NCI-H82 (cell line): Measurements from ENCODE around the gene TEAD4.

Experiments
- DNase-seq: peaks from one replicate; lab custom pipeline; 2025; lab: John Stamatoyannopoulos, UW

Gene TEAD4

DNA sequence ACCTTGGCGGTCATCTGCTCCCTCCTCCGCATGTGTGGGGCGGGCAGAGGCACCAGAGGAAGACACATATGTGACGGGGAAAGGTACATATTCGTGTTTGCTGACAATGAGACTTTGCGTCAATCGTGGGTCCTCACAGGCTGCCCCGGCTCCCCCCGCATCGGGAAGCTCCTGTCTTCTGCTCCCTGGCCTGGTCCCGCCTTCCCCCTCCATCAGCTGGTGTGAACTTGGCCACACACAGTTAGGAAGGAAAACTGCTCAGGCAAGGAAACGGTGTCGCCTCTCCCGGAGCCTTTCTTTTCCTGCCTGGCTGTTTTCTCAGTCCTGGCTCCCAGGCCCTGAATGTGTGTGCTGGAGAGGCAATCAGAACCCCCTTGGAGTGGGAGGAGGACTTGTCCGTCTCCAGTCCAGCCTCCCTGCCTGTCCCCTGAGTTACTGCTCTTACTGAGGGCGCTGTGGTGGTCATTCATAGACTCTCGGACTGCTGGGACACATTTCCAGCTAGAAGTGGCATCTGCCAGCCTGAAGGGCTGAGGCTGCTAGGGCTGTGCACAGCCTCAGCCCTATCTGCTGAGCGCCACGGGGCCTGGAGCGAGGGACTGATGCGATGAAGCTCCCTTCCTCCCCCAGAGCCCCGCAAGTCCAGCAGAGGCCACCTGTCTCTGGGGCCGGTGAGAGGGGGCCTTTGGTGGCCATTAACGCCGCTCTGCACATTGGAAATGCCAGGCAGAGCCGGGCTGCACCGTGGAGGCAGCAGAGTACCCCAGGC, 73.8 kb downstream of the TEAD4 start:
- DNase-seq = no peak

DNA sequence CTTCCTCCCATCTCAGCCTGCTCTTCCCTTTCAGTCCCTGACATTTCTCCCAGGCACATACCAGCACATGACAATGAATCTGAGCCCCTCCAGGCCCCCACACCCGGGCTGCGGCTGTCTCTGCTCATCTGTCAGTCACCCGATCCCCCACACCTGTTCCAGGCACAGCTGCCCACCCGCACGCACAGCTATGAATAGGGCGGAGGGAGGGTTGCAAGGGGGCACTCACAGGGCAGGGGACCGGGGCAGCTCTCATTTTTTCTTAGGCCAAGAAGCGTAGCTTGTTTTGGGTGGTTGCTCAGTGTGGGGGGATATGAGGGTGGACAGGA, 74.3 kb downstream of the TEAD4 start:
- DNase-seq = peak; percentile 47

DNA sequence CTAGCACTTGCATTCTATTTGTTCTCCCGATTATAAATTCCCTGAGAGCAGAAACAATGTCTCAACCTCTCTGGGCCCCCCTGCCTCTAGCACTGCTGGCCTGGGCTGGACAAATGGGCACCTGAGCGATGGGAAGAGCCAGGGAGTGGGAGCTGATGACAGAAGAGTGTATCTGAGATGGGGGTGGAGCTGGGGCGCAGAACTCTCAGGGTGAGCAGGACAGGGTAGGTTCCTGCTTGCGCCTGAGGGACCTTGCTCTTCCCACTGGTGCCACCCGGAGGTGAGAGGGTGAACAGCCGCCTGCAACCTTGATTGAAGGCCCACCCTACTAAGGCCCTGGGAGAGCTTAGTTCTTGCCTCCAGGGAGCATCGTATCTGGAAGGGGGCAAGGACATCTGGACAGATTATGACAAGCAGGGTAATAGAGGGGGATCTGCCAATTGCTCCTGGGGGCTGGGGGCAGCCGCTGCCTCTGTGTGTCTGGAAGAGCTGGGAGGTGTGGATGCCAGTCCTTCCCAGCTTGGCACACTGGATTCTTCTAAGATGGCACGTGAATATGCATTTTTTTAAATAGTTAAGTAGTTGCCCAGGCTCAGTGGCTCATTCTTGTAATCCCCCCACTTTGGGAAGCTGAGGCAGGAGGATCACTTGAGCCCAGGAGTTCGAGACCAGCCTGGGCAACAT, 75.0 kb downstream of the TEAD4 start:
- DNase-seq = peak; percentile 92

DNA sequence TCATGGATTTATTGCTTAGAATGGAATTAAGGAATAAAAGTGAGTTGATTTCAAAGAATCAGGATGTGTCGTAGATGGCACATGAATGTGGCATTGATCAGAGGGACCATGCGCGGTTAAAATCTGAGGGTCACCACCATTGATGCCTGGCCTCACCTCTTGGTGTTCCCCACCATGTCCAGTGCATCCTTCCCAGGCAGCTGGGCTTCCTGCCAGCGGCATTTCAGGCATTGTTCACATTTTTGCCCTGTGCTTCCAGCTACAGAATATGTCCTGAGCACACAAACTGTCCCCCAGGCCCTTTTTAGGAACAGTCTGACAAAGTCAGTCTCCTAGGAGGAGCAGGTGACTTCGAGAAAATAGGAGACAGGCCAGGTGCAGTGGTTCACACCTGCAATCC, 76.0 kb downstream of the TEAD4 start:
- DNase-seq = no peak

DNA sequence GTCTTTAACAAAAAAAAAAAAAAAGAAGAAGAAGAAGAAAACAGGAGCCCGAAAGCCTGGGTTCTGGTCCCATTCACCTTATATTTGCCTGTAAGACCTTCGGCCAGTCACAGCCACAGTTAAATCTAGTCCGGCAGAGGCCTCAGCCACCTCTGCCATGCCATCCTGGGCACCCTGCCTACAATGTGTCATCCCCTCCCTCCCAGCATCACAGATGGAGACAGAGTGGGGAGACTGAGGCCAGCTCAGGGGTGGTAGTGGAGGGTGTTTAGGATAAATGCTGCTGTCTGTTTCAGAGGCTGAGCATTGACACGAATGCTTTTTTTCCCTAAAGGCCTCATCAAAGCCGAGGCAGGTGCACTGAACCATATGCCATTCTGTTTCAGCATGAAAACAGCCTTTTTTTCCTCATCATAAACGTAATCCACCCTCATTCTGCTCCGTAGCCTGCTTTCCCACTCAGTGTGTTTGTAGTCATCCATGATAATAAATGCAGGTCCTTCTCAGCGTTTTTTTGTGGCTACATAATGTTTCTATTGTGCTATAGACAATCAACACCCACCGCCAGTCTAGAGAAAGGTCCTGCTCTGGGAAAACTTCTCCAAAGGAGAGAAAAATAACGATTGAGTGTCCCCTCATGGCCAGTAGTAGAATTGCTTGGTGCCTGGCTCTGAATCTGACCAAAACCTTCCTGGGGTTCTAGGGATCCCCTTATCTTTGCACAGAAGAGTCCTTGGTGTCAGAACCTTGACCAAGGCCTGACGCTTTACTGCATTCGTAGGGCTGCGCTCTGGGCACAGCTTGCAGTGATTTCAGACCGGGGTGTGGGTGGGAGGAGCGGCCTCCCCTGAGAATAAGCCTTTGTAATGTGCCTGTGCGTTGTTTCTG, 76.9 kb downstream of the TEAD4 start:
- DNase-seq = peak; percentile 25

DNA sequence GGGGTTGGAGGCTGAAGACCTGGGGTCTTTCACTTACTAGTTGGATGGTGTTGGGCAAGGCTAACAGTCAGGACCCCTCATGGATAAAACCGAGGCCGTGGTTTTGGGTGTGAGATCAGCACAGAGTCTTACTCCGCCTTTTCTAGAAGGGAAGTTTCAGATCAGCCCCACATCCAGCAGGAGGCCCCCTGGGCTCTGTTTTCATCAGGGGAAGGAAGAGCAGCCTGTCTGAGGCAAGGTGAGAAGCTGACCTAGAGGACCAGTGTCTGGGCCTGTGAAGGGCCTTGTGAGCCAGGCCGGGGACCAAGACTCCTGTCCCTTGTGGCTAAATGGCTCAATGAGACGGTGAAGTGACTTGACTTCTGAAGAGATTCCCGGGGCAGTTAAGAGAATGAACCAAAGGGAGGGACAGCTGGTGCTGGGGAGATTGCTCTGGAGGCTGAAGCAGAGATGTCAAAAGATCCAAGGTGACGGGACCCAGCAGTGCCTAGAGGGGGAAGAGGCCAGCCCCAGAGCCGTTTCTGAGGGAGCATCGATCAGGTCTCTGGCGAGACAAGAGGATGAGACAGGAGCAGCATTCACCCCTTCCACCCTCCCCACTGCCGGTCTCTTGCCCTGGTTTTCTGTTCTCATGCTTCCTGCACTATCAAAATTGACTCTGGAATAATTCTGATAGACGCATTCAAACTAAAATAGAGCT, 77.9 kb downstream of the TEAD4 start:
- DNase-seq = no peak

DNA sequence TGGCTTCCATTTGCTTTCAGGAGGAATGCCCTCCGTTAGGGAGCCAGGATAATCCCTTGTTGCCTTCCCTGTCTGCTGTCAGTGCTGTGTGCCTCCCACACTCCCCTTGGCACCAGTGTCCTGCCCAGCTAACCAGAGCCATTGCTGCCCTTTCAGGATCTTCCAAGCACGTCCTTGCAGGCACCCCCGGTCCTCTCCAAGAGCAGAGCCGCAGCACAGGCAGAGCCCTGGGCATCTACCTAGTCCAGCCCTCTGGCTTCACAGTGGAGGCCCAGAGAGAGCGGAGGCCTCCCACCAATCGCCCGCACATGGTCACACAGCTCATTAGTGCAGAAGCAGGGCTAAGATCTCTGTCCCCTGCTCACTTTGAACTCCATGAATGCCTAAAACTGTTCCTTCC, 79.0 kb downstream of the TEAD4 start:
- DNase-seq = no peak

DNA sequence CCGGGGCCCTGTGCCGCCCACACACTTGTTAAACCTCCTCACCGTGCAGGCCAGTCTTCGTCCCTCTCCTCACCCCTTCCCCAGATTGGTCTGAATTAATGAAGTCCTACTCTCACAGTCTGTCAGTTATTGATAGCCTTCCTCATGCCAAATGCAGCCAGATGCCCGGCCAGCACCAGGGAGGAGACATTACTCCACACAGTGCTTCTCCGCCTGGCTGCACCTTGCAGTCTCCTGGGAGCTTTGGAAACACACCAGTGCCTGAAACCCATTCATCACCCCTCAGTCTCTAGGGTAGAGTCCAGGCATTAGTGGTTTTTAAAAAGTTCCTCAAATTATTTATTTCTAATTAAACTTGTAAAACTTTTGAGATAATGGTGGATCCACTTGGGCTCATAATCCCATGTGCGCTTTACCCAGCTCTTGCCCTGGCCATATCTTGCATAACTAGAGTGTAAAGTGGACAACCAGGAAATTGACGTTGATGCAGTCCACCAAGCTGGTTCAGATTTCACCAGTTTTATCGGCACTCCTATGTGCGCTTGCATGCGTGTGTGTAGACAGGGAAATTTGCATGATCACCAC, 79.8 kb downstream of the TEAD4 start:
- no peak for DNase-seq

DNA sequence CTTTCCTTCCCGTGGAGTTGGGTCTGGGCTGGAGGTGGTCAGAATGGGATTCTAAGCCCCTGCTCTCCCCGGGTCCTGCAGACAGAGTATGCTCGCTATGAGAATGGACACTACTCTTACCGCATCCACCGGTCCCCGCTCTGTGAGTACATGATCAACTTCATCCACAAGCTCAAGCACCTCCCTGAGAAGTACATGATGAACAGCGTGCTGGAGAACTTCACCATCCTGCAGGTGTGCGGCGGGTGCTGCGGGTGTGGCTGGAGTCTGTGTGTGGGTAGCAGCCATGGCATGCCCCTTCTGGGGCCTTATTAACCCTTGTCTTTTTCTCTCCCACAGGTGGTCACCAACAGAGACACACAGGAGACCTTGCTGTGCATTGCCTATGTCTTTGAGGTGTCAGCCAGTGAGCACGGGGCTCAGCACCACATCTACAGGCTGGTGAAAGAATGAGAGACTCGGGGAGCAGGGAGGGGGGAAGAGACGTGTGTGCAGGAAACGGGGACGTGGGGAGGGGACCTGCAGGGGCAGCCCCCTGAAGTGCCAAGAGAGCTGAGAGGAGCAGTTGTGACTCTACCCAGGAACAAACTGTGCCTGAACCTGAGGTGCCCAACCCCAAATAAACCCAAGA, 80.9 kb downstream of the TEAD4 start:
- DNase-seq = no peak

DNA sequence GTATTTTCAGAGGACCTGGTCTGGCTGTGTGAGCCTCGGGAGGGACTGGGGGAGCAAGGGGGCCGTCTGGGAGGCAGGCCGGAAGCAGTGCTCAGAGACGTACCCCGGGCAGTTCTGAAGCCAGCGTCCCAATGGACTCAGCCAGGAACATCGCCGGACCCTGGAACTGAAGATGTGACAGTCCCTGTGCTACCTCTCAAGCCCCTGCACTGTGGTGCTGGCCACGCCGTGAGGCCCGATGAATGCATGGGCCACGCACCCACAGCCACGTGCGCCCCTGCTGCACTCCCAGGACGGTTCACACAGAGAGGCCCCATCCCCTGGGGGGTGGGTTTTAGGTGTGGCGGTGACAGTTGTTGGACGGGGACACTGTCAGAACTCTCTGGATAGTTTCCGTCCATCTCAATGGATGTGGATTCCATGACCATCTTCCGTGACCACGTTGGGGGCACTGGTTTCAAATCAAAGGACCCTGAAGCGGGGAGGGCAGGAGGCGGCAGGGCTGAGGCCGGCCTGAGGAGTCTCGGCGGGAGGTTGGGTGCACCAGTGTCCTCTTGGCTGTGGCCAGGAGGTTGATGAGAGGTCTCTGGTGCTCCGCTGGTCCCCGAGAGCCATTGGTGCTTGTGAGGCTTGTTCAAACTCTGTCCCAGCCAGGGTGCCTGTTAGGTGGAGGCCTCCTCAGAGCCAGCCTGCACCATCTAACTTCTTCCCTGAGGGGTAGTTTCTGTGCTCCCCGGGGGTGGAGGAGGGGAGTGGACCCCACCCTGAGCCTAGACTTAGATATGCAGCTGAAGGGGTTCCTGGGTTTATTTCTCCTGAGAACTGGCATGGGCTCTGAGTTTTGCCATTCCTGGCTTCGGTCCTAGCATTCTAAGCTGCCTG, 81.7 kb downstream of the TEAD4 start:
- no peak for DNase-seq

DNA sequence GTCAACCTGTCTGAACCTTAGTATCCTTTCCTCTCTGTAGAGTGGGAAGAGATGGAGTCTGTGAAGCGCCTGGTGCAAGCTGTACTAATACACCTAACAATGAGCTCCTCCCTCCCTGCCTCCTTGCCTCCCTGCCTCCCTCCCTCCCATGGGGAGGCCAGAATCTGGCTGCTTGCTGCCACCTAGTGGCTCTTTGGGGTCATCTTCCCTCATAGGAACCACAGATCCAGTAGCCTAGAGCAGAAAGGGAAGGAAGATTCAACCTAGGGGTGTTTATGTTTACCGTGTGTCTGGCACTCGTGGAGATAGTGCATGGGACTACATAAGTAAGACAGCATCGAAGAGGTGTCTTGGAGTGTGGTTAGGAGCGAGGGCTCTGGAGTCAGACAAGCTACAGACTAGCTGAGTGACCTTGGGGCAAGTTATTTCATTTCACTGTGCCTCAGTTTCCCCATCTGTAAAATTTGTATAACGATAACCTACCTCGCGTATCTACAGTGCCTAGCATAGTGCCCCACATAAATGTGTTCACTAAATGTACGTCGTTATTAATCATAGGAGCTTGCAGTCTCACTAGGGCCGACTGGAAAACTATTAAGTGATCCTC, 82.5 kb downstream of the TEAD4 start:
- DNase-seq = peak; percentile 94

DNA sequence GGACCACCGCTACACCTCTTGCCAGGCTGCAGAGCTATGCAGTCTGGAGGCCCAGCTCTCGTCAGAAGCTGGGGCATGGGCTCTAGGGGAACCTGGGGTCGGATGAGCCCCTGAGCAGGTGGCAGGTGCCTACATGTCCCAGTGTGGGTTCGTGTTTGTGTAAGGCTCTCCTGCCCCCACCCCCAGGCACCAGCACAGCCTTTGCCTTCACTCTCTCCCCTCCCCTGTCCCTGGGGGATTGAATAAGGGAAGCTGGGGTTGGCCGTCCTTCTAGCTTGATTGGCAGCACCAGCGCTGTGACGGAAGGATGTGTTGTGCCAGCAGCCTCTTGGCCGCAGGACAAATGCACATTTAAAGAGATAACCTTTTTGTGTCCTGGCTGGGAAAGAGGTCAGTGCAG, 83.2 kb downstream of the TEAD4 start:
- DNase-seq = peak; percentile 42

DNA sequence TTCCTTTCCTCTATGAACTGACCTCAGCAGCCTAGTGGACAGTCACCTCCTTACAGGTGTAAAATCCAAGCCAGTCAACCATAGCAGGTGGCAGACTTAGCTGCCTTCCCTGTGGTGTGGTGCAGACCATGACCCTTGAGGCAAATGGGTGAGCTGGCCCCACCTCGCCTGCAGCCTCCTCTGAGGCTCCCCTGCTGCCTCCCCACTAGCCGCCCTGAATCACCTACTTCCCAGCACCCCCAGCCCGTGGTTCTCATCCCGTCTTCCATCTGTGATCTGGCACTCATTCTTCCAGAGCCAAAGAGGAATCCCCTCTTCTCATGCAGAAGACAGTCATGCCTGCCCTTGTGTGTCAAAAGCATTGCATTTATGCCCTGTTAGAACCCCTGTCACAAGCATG, 83.6 kb downstream of the TEAD4 start:
- DNase-seq = no peak

DNA sequence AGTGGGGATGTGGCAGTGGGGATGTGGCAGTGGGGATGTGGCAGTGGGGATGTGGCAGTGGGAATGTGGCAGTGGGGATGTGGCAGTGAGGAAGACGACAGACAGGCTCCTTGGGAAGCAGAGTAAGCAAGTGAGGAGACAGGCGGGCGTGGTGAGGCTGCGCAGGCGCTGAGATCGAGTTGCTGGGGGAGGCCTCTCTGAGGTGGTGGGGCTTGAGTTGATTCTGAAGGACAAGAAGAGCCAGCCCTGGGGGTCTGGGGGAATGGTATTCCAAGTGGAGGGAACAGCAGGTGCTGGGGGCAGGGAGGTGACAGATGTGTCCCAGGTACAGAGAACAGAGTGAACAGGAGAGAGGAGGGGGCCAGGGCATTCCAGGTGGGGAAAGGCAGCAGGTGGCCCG, 84.2 kb downstream of the TEAD4 start:
- DNase-seq = no peak

DNA sequence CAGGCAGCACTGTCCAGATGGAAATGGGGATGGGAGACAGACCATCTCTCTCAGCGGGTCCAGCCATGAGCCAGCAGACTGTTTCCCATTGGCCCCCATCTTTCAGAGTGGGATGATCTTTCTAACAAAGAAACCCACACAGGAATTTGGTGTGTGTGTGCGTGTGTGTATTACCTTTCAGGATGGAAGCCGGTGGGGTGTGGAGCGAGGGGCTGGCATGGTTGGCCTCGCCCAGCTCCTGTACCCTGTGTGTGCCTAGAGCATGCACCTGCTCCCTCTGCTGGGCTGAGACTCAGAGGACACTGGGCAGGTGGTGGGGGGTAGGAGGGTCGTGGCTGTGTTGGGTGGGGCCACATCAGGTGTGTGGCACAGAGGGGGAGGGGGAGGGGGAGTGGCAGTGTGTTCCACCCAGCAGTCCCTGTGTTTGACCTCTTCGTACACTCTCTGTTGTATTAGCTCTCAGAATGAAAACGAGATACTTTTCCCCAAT, 85.0 kb downstream of the TEAD4 start:
- DNase-seq = no peak

DNA sequence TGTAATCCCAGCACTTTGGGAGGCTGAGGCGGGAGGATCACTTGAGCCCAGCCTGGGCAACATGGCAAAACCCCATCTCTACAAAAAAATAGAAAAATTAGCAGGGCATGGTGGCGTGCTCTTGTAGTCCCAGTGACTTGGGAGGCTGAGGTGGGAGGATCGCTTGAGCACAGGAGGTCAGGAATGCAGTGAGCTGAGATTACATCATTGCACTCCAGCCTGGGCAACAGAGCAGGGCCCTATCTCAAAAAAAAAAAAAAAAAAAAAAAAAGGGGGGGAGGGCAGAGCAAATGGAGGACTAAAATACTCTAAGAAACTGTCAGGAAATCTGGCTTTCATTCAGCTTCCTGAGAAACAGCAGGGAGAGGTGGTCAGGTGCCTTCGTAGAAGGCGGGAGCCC, 86.3 kb downstream of the TEAD4 start:
- DNase-seq = no peak

DNA sequence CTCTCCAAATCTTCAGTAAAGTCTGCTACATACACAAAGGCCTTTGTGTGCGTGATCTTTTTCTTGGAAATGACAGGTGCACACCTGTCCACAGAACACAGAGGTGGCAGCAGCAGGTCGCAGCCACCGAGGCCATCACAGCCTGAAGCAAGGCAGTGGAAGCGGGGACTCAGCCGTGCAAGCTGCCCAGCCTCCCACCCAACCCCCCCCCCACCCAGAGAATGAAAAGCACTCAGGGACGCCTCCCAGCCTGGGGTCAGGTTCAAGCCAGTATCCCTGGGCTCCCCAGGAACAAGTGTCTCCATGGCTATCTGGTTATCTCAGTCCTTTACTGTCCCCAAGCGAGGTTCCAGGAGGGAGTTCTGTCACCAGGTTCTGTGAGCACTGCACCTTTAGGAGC, 86.8 kb downstream of the TEAD4 start:
- no peak for DNase-seq

DNA sequence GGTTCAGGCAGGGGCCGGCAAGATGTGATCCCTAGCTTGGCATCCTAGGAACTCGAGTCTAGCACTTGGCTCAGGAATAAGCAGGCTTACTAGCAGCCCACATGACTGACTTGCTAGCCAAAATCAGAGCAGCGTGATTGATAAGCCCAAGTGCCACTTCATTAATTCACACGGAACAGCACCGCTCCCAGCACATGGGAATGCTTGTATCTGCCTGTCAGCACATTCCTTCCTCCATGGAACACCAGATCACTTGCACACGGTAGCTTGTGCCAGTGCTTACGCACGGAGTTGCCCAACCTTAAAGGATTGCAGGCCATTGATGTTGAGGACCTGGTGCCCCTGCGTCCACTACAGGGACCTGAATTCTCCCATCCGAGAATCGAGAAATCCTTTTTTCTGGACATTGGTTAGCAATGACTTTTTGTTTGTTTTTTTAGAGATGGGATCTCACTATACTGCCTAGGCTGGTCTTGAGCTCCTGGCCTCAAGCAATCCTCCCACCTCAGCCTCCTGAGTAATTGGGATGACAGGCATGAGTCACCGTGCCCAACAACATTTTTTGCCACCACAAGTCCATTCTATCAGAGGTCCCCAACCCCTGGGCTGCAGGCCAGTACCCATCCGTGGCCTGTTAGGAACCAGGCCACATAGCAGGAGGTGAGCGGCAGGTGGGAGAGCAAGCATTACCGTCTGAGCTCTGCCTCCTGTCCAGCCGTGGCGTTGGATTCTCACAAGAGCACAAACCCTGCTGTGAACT, 87.4 kb downstream of the TEAD4 start:
- peak; percentile 22 for DNase-seq

DNA sequence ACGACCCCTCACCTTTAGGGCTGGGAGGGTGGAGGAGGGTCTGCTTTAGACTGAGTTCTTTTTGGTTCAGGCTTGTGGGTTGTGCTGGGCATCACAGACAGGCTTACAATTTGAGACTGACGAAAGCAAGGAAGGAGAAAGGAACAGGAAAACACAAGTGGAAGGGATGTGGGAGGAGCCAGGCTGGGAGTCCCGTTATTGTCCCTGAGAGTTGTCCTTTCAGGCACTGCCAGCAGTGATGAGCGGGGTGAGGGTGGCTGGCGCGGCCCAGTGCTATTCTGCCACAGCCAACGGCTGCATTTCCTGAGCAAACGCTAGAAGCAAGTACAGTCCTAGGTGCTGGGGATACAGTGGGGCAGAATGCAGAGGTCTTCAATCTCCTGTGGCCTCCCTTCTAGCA, 88.8 kb downstream of the TEAD4 start:
- DNase-seq = no peak
